Lung (tissue), 12 donors: ENCODE results near the gene LIMK1. TPM values are rescaled to one million over a fixed set of nuclear protein-coding genes. Genes with fewer than 3 reads are reported as not detected.

Experiments used
- ATAC-seq: fragments of 200-7000 bp; cut with Tn5 transposase; one replicate; pipeline ENCODE4 v1.9.1; 2020; ENCODE audit warnings: moderate number of reproducible peaks; ENCODE audit not compliant: insufficient read depth, low FRiP score
- DNase-seq, 3 donors: peaks; one replicate each; pipeline ENCODE4 v3.0.0-alpha.2; 2013 to 2017
- H3K27ac ChIP-seq, 2 donors: one replicate each; pipeline ENCODE4 v1.5.1; 2013; ENCODE audit warnings: mild to moderate bottlenecking in 2 of 2, moderate library complexity in 2 of 2, control low read depth in 1 of 2, inconsistent platforms in 1 of 2, low read depth in 1 of 2, low read length in 1 of 2
- H3K27me3 ChIP-seq, 3 donors: one replicate each; pipeline ENCODE4 v1.5.1; 2013; ENCODE audit warnings: low read length in 2 of 3; ENCODE audit not compliant: control insufficient read depth in 3 of 3, insufficient read depth in 3 of 3
- H3K36me3 ChIP-seq, 4 donors: one replicate each; pipeline ENCODE4 v1.5.1; 2013; ENCODE audit warnings: low read length in 4 of 4, mild to moderate bottlenecking in 1 of 4, moderate library complexity in 1 of 4; ENCODE audit not compliant: control insufficient read depth in 4 of 4, insufficient read depth in 4 of 4
- H3K4me1 ChIP-seq, 5 donors: one replicate each; pipeline ENCODE4 v1.5.1; 2013; ENCODE audit warnings: low read length in 5 of 5, mild to moderate bottlenecking in 2 of 5, moderate library complexity in 1 of 5; ENCODE audit not compliant: control insufficient read depth in 5 of 5, insufficient read depth in 5 of 5
- H3K4me3 ChIP-seq: one replicate; pipeline ENCODE4 v1.5.1; 2013; ENCODE audit warnings: mild to moderate bottlenecking, control low read depth, moderate library complexity
- H3K9ac ChIP-seq, 2 donors: one replicate each; pipeline ENCODE4 v1.5.1; 2013; ENCODE audit warnings: low read length in 2 of 2, control low read depth in 1 of 2; ENCODE audit not compliant: insufficient read depth in 1 of 2
- H3K9me3 ChIP-seq, 4 donors: one replicate each; pipeline ENCODE4 v1.5.1; 2013; ENCODE audit warnings: low read length in 3 of 4, mild to moderate bottlenecking in 1 of 4, moderate library complexity in 1 of 4; ENCODE audit not compliant: control insufficient read depth in 4 of 4, insufficient read depth in 3 of 4
- WGBS, 2 donors: extraction: QIAGEN DNeasy Blood & Tissue Kit; methylation state at CpG; one replicate each; pipeline ENCODE4 v1.1.7; 2013; 5-methylcytosine and 5-hydroxymethylcytosine counted together
- polyA plus RNA-seq, 2 donors: library from polyadenylated mRNA; stranded (reverse); fragments of 200-250 nt; gene quantifications; one replicate each; pipeline ENCODE4 v1.2.1, GENCODE V29; 2013
- total RNA-seq, 2 donors: library from RNA; depleted of rRNA in 1 of 2; stranded (reverse); fragments of >200 nt in 1 of 2; gene quantifications; one replicate each; pipeline ENCODE4 v1.2.1, GENCODE V29; 2014 to 2021
- TF ChIP-seq, protein P1 (sequence below): IDR thresholded peaks from 2 replicates; pipeline ENCODE4 v1.5.1; 2012; ENCODE audit warnings: mild to moderate bottlenecking; ENCODE audit errors: control extremely low read depth, extremely low read depth
- donor health status: control.
- donor health status: control.
- donor health status: Bipolar disorder and iron deficiency.
- donor health status: healthy.
- donor health status: DM: yes; HTN: yes; CAD: no.

Gene LIMK1
- total and polyA plus RNA-seq, 4 donors: 11.2 to 41.0 (median 17.3) TPM

DNA sequence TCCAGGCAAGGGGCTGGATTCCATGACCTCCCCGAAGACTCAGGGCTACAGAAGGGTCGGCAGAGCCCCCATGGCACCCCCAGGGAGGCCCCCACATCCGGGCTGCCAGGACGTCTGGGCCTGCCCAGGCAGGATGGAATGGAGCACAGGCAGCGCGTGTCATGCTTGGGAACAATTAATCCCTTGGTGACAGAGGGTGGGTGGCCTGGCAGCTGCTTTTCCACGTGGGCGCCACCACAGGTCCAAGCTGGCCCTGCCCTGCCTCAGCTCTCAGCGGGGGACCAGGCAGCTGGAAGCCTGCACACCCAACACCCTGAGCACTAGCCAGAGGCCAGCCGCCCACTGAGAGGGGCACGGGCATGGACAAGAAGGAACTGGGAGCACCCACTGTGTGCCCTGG is 44.3 kb upstream of the LIMK1 start:
- H3K36me3 ChIP-seq: peaks cover 0 to 45% (median 19%) of the 10 kb centered on the region in 4 donors
- WGBS, 2 donors: 80 to 87% methylated on average over 11 of the region's 11 CpGs

DNA sequence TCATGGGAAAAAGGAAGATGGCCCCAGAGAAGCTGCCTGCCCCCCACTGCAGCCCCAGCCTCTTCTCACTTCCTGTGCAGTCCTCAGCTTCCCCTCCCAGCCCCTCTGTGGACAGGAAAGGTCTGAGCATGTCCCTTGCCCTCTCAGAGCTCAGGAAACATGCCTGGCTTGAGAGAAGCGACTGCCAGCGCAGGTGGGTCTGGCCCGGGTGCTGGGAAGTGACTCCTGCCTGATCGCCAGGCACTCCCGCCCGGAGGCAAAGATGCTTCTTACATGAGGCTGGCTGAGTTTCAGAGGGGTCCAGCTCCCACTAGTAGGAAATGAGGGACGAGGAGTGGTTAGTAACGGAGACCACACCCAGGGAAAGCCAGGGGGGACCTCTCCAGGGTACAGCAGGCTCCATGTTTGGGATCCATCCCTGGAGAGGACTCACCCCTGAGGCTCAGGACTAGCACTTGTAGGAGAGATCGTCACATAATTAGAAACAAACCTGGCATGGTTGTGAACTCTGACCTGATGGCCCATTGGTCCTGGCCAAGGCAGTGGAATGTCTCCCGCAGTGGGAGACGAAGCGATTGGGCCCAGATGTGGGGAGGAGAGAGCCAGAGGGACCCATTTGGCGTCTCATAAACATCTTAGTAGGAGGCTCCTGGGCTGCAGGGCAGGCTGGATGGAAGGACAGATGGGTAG is 43.4 kb upstream of the LIMK1 start:
- Histone ChIP-seq H3K4me1 (peaks cover 0 to 6% (median 5%) of the 10 kb centered on the region in 5 donors), H3K9me3 (no peaks in the 10 kb centered on the region), H3K27me3 (no peaks in the 10 kb centered on the region), H3K4me3 (no peak overlapping the region), H3K27ac (no peak overlapping the region), H3K36me3 (peaks cover 0 to 45% (median 16%) of the 10 kb centered on the region in 4 donors), H3K9ac (no peak overlapping the region)
- 79 to 83% methylated on average over 13 of the region's 13 CpGs for WGBS, 2 donors
- DNase-seq (peak in 1 of 3 donors; percentile 34), ATAC-seq (no peak)
- TF ChIP-seq, protein P1, sequence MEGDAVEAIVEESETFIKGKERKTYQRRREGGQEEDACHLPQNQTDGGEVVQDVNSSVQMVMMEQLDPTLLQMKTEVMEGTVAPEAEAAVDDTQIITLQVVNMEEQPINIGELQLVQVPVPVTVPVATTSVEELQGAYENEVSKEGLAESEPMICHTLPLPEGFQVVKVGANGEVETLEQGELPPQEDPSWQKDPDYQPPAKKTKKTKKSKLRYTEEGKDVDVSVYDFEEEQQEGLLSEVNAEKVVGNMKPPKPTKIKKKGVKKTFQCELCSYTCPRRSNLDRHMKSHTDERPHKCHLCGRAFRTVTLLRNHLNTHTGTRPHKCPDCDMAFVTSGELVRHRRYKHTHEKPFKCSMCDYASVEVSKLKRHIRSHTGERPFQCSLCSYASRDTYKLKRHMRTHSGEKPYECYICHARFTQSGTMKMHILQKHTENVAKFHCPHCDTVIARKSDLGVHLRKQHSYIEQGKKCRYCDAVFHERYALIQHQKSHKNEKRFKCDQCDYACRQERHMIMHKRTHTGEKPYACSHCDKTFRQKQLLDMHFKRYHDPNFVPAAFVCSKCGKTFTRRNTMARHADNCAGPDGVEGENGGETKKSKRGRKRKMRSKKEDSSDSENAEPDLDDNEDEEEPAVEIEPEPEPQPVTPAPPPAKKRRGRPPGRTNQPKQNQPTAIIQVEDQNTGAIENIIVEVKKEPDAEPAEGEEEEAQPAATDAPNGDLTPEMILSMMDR: no peak

More for the DNA sequence above, 44.3 kb upstream of the LIMK1 start:
- H3K9ac ChIP-seq: no peak overlapping the region
- H3K27ac ChIP-seq: peak overlapping the region in 1 of 2 donors; percentile 52
- ATAC-seq (no peak), DNase-seq (no peak)
- TF ChIP-seq, protein P1: no peak
- H3K27me3 ChIP-seq: no peaks in the 10 kb centered on the region
- no peak overlapping the region for H3K4me3 ChIP-seq
- no peaks in the 10 kb centered on the region for H3K9me3 ChIP-seq
- H3K4me1 ChIP-seq: peaks cover 0 to 7% (median 6%) of the 10 kb centered on the region in 5 donors

DNA sequence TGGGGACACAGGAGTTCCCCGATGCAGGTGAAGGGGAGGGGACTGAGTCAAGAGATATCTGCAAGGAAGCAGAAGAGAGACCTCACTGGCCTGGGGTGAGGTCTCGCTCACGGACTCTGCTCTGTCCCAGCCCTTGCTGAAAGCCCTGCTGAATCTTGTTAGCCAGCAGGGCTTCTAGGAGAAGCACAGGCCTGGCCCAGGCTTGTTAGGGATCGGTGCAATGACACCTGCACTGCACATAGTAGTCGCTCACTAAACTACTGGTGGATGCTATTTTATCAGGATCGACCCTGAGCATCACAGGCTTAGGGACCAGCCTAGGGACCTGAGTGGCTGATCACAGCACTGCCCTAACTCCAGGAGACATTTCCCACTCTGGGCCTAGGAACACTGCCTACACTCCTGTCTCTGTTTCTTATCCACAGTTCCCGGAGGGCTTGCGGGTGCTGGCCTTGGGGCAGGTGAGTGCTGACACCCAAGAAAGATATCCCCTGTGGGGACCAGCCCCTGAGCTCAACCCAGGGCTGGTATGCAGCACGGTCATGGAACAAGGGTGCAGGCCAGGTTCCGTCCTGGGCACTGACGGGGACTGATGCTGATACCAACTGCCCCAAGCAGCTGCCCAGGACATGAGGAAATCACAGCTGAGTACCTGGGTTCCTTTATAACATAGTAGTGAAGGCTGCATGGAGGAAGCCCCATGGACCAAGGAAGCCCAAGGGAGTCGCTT is 42.6 kb upstream of the LIMK1 start:
- no peak overlapping the region for H3K4me3 ChIP-seq
- H3K4me1 ChIP-seq: peaks cover 0 to 6% (median 5%) of the 10 kb centered on the region in 5 donors
- ATAC-seq (no peak), DNase-seq (no peak)
- peaks cover 0 to 45% (median 15%) of the 10 kb centered on the region in 4 donors for H3K36me3 ChIP-seq
- TF ChIP-seq, protein P1: no peak
- no peak overlapping the region for H3K9ac ChIP-seq
- no peaks in the 10 kb centered on the region for H3K27me3 ChIP-seq
- H3K27ac ChIP-seq: no peak overlapping the region
- H3K9me3 ChIP-seq: no peaks in the 10 kb centered on the region
- 90 to 93% methylated on average over 12 of the region's 12 CpGs for WGBS, 2 donors
